ENCODE data around the gene SIPA1L2.

Gene SIPA1L2

GRCh38 chr1:232593717-232594502 lies 36.0 kb downstream of the SIPA1L2 start (continued):
- TF ChIP-seq OSR2 (tag by site-specific recombination; IDR thresholded peaks at IDR 0.05) (0 out of 2 replicates have a peak, but pooled peaks have one; percentile 30), HIC1 (tag by site-specific recombination; IDR thresholded peaks at IDR 0.05) (peak; percentile 94), WT1 (tag by site-specific recombination; IDR thresholded peaks at IDR 0.05) (0 out of 2 replicates have a peak, but pooled peaks have one; percentile 25), ZBTB49 (tag by site-specific recombination; IDR thresholded peaks at IDR 0.05; ENCODE audit: low read depth) (no peak), SETDB1 (IDR thresholded peaks at IDR 0.05; ENCODE audit: insufficient read length, low read length) (no peak), SCRT2 (tag by site-specific recombination; IDR thresholded peaks at IDR 0.05) (0 out of 2 replicates have a peak, but pooled peaks have one; percentile 38), HOXD13 (CRISPR knock-in tag; IDR thresholded peaks at IDR 0.05; ENCODE audit: borderline replicate concordance) (peak; percentile 73; the same call in 1 of the 2 replicates), ATF2 (tag by site-specific recombination; IDR thresholded peaks at IDR 0.05; ENCODE audit: low read depth) (peak; percentile 93), ZNF18 (tag by site-specific recombination; IDR thresholded peaks at IDR 0.05) (peak; percentile 83), GLIS1 (tag by site-specific recombination; IDR thresholded peaks at IDR 0.05) (peak; percentile 31; the same call in 1 of the 2 replicates), ZNF184 (tag by site-specific recombination; IDR thresholded peaks at IDR 0.05) (no peak), PATZ1 (tag by site-specific recombination; IDR thresholded peaks at IDR 0.05) (peak; percentile 84), ZNF843 (tag by site-specific recombination; IDR thresholded peaks at IDR 0.05) (peak; percentile 50; the same call in 1 of the 2 replicates), MZF1 (tag by site-specific recombination; IDR thresholded peaks at IDR 0.05; ENCODE audit: borderline replicate concordance) (no peak), ZNF501 (tag by site-specific recombination; IDR thresholded peaks at IDR 0.05) (peak; percentile 28; the same call in 1 of the 2 replicates), ZEB2 (tag by site-specific recombination; IDR thresholded peaks at IDR 0.05) (peak; percentile 90), TRIM28 (IDR thresholded peaks at IDR 0.05; ENCODE audit: borderline replicate concordance, low read length) (peak; percentile 84), ZNF624 (tag by site-specific recombination; IDR thresholded peaks at IDR 0.05) (no peak), HOXA7 (CRISPR knock-in tag; IDR thresholded peaks at IDR 0.05; ENCODE audit: borderline replicate concordance) (no peak), ZIC2 (tag by site-specific recombination; IDR thresholded peaks at IDR 0.05) (peak; percentile 60), ZNF600 (tag by site-specific recombination; IDR thresholded peaks at IDR 0.05) (peak; percentile 90), ZFHX2 (tag by site-specific recombination; conservative IDR thresholded peaks at IDR 0.05) (0 out of 2 replicates have a peak, but pooled peaks have one; percentile 9), ZNF692 (tag by site-specific recombination; IDR thresholded peaks at IDR 0.05) (peak; percentile 57; the same call in 1 of the 2 replicates), FEZF1 (tag by site-specific recombination; IDR thresholded peaks at IDR 0.05) (peak; percentile 37; the same call in 1 of the 2 replicates), ZNF121 (tag by site-specific recombination; IDR thresholded peaks at IDR 0.05) (peak; percentile 87), ZNF311 (tag by site-specific recombination; IDR thresholded peaks at IDR 0.05; ENCODE audit: borderline replicate concordance) (no peak), ZNF335 (tag by site-specific recombination; conservative IDR thresholded peaks at IDR 0.05) (0 out of 2 replicates have a peak, but pooled peaks have one; percentile 34), ZNF24 (tag by site-specific recombination; IDR thresholded peaks at IDR 0.05) (peak; percentile 31; the same call in 1 of the 2 replicates), ZNF324 (tag by site-specific recombination; IDR thresholded peaks at IDR 0.05) (peak; percentile 56; the same call in 1 of the 2 replicates)

Data from HEK293 (cell line).